ENCODE measurements around the gene TMEM273. TPM values are rescaled to one million over a fixed set of nuclear protein-coding genes. Genes with fewer than 3 reads are reported as not detected.

TMEM273 gene
- total and polyA plus RNA-seq, 8 donors, result 0.91 to 7.5 (median 2.7) TPM

GRCh38 chr10:49106451-49106850 is 81.7 kb downstream of the TMEM273 start:
- no peak for FAIRE-seq
- peaks cover 0 to 3% (median 0%) of the 10 kb centered on the region in 3 donors for H3K4me1 ChIP-seq
- no peaks in the 10 kb centered on the region for H3K36me3 ChIP-seq
- TF ChIP-seq CTCF (IDR thresholded peaks at IDR 0.05), result no peak
- no peak overlapping the region for H3K4me3 ChIP-seq
- peaks cover 0 to under 1% (median 0%) of the 10 kb centered on the region in 4 donors for H3K27me3 ChIP-seq
- DNase-seq, result peak in 2 of 6 donors; percentile 25 to 45
- ATAC-seq, result peak; percentile 55 to 79 (median 67)
- intact Hi-C loops (cut with DNase I), result no loop called here
- H3K9me3 ChIP-seq, result no peaks in the 10 kb centered on the region
- no peak overlapping the region for H3K27ac ChIP-seq
- WGBS, 2 donors, result 42 to 51% methylated on average over 7 of the region's 7 CpGs

GRCh38 chr10:49105076-49105475 is 83.1 kb downstream of the TMEM273 start:
- Histone ChIP-seq H3K9me3 (no peaks in the 10 kb centered on the region), H3K4me3 (no peak overlapping the region), H3K4me1 (peaks cover 0 to 3% (median 0%) of the 10 kb centered on the region in 3 donors), H3K36me3 (no peaks in the 10 kb centered on the region), H3K27ac (no peak overlapping the region), H3K27me3 (peaks cover 0 to 3% (median 0%) of the 10 kb centered on the region in 4 donors)
- ATAC-seq (no peak), DNase-seq (no peak), FAIRE-seq (no peak)
- intact Hi-C loops (cut with DNase I), result no loop called here
- TF ChIP-seq CTCF (IDR thresholded peaks at IDR 0.05), result no peak
- 77 to 85% methylated on average over 4 of the region's 4 CpGs for WGBS, 2 donors

Other genes starting within 250 kb of the TMEM273 start
- gene LRRC18, start 248.6 kb downstream of the TMEM273 start, total RNA-seq, result not detected
- gene LRRC18, start 248.6 kb downstream of the TMEM273 start, polyA plus RNA-seq, result not detected
- 1 to 10 TPM in 3 of 6 donors, under 1 TPM in 3; 0.32 to 2.4 (median 0.74) TPM for gene VSTM4, start 72.9 kb downstream of the TMEM273 start, total RNA-seq
- gene VSTM4, start 72.9 kb downstream of the TMEM273 start, polyA plus RNA-seq, result under 1 TPM; 0.54 to 0.61 TPM
- not detected for gene FAM170B, start 54.4 kb downstream of the TMEM273 start, total RNA-seq
- gene FAM170B, start 54.4 kb downstream of the TMEM273 start, polyA plus RNA-seq, result not detected
- 1 to 10 TPM in 3 of 6 donors, under 1 TPM in 3; 0.22 to 2.6 (median 0.77) TPM for gene C10orf71, start 110.8 kb upstream of the TMEM273 start, total RNA-seq
- gene C10orf71, start 110.8 kb upstream of the TMEM273 start, polyA plus RNA-seq, result under 1 TPM; 0.07 to 0.72 TPM
- not detected for gene DRGX, start 207.7 kb upstream of the TMEM273 start, total RNA-seq
- not detected for gene DRGX, start 207.7 kb upstream of the TMEM273 start, polyA plus RNA-seq

All from pancreas (tissue), 10 donors.